ENCODE measurements around the gene XYLT1.

DNA sequence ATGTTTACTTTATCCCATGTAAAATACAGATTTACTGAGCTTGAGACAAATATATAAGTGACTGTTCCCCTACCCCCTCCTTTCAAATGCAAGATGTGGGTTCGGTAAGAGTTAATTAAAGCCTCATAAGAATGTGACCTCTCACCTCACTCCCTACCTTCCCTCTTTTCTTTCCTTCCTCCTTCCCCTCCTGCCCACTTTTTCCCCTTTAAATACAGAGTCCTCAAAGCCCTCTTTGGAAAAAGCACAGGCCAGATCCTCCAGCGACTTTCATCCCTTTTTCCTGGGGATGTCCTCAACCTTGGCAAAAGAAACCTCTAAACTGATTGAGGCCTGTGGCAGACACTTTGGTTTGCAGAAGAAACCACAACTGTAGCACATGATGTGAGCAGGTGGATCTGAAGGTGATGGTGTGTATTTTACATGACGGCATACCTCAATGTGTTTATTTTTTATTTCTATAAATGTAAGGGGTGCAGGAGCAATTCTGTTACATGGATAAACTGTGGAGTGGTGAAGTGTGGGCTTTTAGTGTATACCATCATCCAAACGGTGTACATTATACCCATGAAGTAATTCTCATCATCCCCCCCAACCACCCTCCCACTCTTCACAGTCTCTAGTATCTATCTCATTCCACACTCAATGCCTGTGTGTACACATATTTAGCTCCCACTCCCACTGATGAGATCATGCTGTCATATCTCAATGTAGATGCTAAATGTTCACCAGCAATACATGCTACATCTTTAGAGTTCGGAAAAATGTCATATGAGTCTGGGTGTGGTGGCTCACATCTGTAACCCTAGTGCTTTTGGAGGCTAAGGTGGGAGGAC is 77.7 kb downstream of the XYLT1 start:
- TF ChIP-seq, protein P1, sequence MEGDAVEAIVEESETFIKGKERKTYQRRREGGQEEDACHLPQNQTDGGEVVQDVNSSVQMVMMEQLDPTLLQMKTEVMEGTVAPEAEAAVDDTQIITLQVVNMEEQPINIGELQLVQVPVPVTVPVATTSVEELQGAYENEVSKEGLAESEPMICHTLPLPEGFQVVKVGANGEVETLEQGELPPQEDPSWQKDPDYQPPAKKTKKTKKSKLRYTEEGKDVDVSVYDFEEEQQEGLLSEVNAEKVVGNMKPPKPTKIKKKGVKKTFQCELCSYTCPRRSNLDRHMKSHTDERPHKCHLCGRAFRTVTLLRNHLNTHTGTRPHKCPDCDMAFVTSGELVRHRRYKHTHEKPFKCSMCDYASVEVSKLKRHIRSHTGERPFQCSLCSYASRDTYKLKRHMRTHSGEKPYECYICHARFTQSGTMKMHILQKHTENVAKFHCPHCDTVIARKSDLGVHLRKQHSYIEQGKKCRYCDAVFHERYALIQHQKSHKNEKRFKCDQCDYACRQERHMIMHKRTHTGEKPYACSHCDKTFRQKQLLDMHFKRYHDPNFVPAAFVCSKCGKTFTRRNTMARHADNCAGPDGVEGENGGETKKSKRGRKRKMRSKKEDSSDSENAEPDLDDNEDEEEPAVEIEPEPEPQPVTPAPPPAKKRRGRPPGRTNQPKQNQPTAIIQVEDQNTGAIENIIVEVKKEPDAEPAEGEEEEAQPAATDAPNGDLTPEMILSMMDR (IDR thresholded peaks at IDR 0.05; ENCODE audit: low read depth, low read length, poor library complexity, severe bottlenecking), result no peak
- no peak for TF ChIP-seq EZH2phosphoT487 (IDR thresholded peaks at IDR 0.05; ENCODE audit: borderline replicate concordance, low read length)

All from DOHH2 (cell line).